Thymus (tissue), 11 donors: ENCODE measurements around the gene GAS7. TPM values are rescaled to one million over a fixed set of nuclear protein-coding genes. Genes with fewer than 3 reads are reported as not detected.

ENCODE experiments used
- DNase-seq, 9 donors: peaks; one replicate each; pipeline ENCODE4 v3.0.0-alpha.2; 2013; ENCODE audit warnings: low spot score in 9 of 9, low read depth in 6 of 9, missing footprints in 1 of 9
- H3K27ac ChIP-seq, 2 donors: one replicate each; pipeline ENCODE4 v1.5.1; 2013; ENCODE audit warnings: control low read depth in 1 of 2, low read depth in 1 of 2, low read length in 1 of 2, mild to moderate bottlenecking in 1 of 2, moderate library complexity in 1 of 2
- H3K27me3 ChIP-seq, 2 donors: one replicate each; pipeline ENCODE4 v1.5.1; 2013; ENCODE audit warnings: low read length in 1 of 2; ENCODE audit not compliant: control insufficient read depth in 2 of 2, insufficient read depth in 1 of 2
- H3K36me3 ChIP-seq, 2 donors: one replicate each; pipeline ENCODE4 v1.5.1; 2013; ENCODE audit warnings: low read length in 1 of 2, mild to moderate bottlenecking in 1 of 2, moderate library complexity in 1 of 2; ENCODE audit not compliant: control insufficient read depth in 2 of 2, insufficient read depth in 2 of 2
- H3K4me1 ChIP-seq, 2 donors: one replicate each; pipeline ENCODE4 v1.5.1; 2013; ENCODE audit warnings: low read length in 2 of 2; ENCODE audit not compliant: control insufficient read depth in 2 of 2, insufficient read depth in 2 of 2
- H3K4me3 ChIP-seq, 2 donors: one replicate each; pipeline ENCODE4 v1.5.1; 2013; ENCODE audit warnings: low read length in 2 of 2, control low read depth in 1 of 2, mild to moderate bottlenecking in 1 of 2
- H3K9me3 ChIP-seq, 2 donors: one replicate each; pipeline ENCODE4 v1.5.1; 2013; ENCODE audit warnings: low read length in 1 of 2, mild to moderate bottlenecking in 1 of 2; ENCODE audit not compliant: control insufficient read depth in 2 of 2, insufficient read depth in 1 of 2
- WGBS: extraction: QIAGEN DNeasy Blood & Tissue Kit; methylation state at CpG from one replicate; pipeline ENCODE4 v1.1.7; 2013; 5-methylcytosine and 5-hydroxymethylcytosine counted together
- polyA plus RNA-seq: library from polyadenylated mRNA; stranded (reverse); fragments of 200-250 nt; gene quantifications from one replicate; pipeline ENCODE4 v1.2.3, GENCODE V29; 2013
- total RNA-seq: library from RNA; stranded (reverse); fragments of 120-200 nt; gene quantifications from one replicate; pipeline ENCODE4 v1.2.4, GENCODE V29; 2013
- donor health status: healthy.

The GAS7 gene
- total and polyA plus RNA-seq, 2 donors: 4.3 to 9.7 TPM

GRCh38 chr17:9958586-9959281 is 239.7 kb downstream of the GAS7 start:
- H3K4me1 ChIP-seq: peaks cover 0 to 2% of the 10 kb centered on the region in 2 donors
- WGBS: 82% methylated on average over 19 of the region's 19 CpGs
- no peak overlapping the region for H3K27ac ChIP-seq
- H3K36me3 ChIP-seq: no peaks in the 10 kb centered on the region
- DNase-seq: peak in 1 of 9 donors; percentile 16
- H3K9me3 ChIP-seq: no peaks in the 10 kb centered on the region
- no peak overlapping the region for H3K4me3 ChIP-seq
- no peaks in the 10 kb centered on the region for H3K27me3 ChIP-seq

- WGBS: 96% methylated on average over 8 of the region's 8 CpGs
- Histone ChIP-seq H3K4me3 (no peak overlapping the region), H3K4me1 (peaks cover 0 to 2% of the 10 kb centered on the region in 2 donors), H3K36me3 (no peaks in the 10 kb centered on the region), H3K9me3 (no peaks in the 10 kb centered on the region), H3K27ac (no peak overlapping the region), H3K27me3 (no peaks in the 10 kb centered on the region)
- DNase-seq: no peak
These were observed 241.2 kb downstream of the GAS7 start for GRCh38 chr17:9957244-9957643.

DNA sequence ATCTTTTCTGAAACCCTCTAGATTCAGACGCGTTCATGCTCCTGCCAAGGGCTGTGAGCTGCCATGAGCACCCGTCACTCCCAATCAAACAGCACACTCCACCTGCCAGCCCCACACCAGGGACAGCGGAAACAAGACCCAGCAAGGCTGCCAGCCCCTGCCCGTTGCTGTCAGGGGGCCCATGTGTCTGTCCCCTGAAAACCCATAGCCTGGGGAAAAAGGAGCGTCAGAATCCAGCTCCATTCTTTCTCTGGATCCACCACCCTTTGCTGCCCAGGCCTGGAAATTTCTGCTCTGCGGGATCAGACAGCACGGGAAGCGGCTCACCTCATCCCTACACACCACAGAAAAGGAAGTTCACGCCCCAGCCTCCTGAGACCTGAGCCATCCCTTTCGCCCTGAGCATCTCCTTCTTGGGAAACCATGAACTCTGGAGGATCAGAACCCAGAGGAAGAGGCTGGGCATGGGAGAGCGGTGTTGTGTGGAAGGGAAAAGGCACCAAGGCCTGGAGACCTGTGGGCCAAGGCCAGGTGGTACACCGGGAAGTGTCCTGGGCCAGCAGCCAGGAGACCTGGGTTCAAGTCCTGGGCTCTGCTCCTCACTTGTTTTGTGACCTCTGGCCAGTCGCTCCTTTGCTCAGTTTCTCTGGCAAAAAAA is 241.8 kb downstream of the GAS7 start:
- WGBS: 92% methylated on average over 14 of the region's 14 CpGs
- Histone ChIP-seq H3K4me3 (no peak overlapping the region), H3K9me3 (no peaks in the 10 kb centered on the region), H3K27ac (no peak overlapping the region), H3K4me1 (peaks cover 0 to 2% of the 10 kb centered on the region in 2 donors), H3K27me3 (no peaks in the 10 kb centered on the region), H3K36me3 (no peaks in the 10 kb centered on the region)
- DNase-seq: no peak

DNA sequence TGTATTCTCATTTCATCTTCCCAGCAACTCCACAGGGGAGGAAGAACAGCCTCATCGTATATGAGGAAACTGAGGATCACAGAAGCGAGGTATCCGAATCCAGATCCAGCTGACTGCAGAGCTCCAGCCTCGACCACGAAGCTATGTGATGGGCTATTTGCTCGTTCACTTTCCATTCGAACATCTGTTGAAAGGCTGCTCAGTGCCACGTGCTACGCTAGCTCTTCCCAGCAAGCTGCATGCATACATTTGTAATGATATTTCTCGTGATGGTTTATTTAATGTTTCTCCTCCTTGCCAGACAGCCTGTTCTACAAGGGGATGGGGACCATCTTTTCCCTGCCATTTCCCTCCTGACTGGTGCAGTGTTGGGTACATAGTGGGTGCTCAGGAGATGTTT is 244.9 kb downstream of the GAS7 start:
- 97% methylated on average over 10 of the region's 10 CpGs for WGBS
- Histone ChIP-seq H3K4me3 (no peak overlapping the region), H3K27me3 (no peaks in the 10 kb centered on the region), H3K9me3 (no peaks in the 10 kb centered on the region), H3K27ac (no peak overlapping the region), H3K36me3 (no peaks in the 10 kb centered on the region), H3K4me1 (no peaks in the 10 kb centered on the region)
- DNase-seq: no peak

GRCh38 chr17:9951803-9952202 is 246.6 kb downstream of the GAS7 start:
- H3K27ac ChIP-seq: no peak overlapping the region
- H3K36me3 ChIP-seq: no peaks in the 10 kb centered on the region
- WGBS: 91% methylated on average over 5 of the region's 5 CpGs
- no peaks in the 10 kb centered on the region for H3K9me3 ChIP-seq
- no peak overlapping the region for H3K4me3 ChIP-seq
- H3K27me3 ChIP-seq: no peaks in the 10 kb centered on the region
- no peak for DNase-seq
- H3K4me1 ChIP-seq: no peaks in the 10 kb centered on the region

GRCh38 chr17:9948928-9949327 is 249.5 kb downstream of the GAS7 start:
- H3K4me1 ChIP-seq: no peaks in the 10 kb centered on the region
- no peak overlapping the region for H3K27ac ChIP-seq
- H3K4me3 ChIP-seq: no peak overlapping the region
- H3K9me3 ChIP-seq: no peaks in the 10 kb centered on the region
- no peaks in the 10 kb centered on the region for H3K36me3 ChIP-seq
- 95% methylated on average over 10 of the region's 10 CpGs for WGBS
- DNase-seq: no peak
- H3K27me3 ChIP-seq: no peaks in the 10 kb centered on the region

GRCh38 chr17:9944704-9945103 is 253.7 kb downstream of the GAS7 start:
- Histone ChIP-seq H3K4me3 (no peak overlapping the region), H3K9me3 (no peaks in the 10 kb centered on the region), H3K4me1 (no peaks in the 10 kb centered on the region), H3K27me3 (no peaks in the 10 kb centered on the region), H3K27ac (no peak overlapping the region), H3K36me3 (peaks cover 2 to 7% of the 10 kb centered on the region in 2 donors)
- 96% methylated on average over 7 of the region's 7 CpGs for WGBS
- no peak for DNase-seq

DNA sequence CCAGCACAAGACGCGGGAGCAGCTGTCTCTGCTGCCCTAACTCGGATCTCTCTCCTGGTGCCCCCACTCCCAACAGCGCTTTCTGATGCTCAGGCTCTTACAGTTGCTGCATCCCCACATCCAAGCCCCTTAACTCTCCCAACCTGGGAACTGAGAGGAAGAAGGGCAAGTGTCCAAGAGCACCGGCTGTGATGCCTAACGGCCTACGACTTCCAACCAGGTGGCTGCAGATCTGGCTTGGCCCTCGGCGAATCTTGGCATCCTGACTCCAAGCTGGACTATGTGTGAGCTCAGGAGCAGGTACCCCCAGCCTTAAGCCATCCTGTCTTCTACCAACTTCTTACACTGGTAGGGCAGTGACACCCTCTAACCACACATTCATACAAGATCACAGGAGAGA is 255.1 kb downstream of the GAS7 start:
- no peak for DNase-seq
- no peaks in the 10 kb centered on the region for H3K27me3 ChIP-seq
- WGBS: 95% methylated on average over 9 of the region's 9 CpGs
- no peaks in the 10 kb centered on the region for H3K4me1 ChIP-seq
- no peak overlapping the region for H3K27ac ChIP-seq
- no peak overlapping the region for H3K4me3 ChIP-seq
- H3K36me3 ChIP-seq: peaks cover 5 to 13% of the 10 kb centered on the region in 2 donors
- H3K9me3 ChIP-seq: peaks cover 0 to 2% of the 10 kb centered on the region in 2 donors

GRCh38 chr17:9942885-9943284 is 255.5 kb downstream of the GAS7 start:
- peaks cover 5 to 13% of the 10 kb centered on the region in 2 donors for H3K36me3 ChIP-seq
- DNase-seq: no peak
- WGBS: 85% methylated on average over 13 of the region's 13 CpGs

More at GRCh38 chr17:9942885-9943284, 255.5 kb downstream of the GAS7 start:
- H3K4me1 ChIP-seq: no peaks in the 10 kb centered on the region
- H3K4me3 ChIP-seq: no peak overlapping the region
- no peaks in the 10 kb centered on the region for H3K27me3 ChIP-seq
- peaks cover 0 to 2% of the 10 kb centered on the region in 2 donors for H3K9me3 ChIP-seq
- H3K27ac ChIP-seq: no peak overlapping the region
